Endothelial cell of umbilical vein (primary cell): ENCODE measurements around the gene NEAT1. TPM values are rescaled to one million over a fixed set of nuclear protein-coding genes. Genes with fewer than 3 reads are reported as not detected.

Source experiments
- BruUV-seq: library from RNA; stranded (reverse); fragments of 400-500 nt; replicated peaks from 2 replicates; lab custom pipeline; 2021; lab: Mats Ljungman, UMichigan
- CTCF ChIA-PET: fragments of 300-600, 350-600 bp; sonication (Branson Sonifier 250); formaldehyde crosslinking; loops from one replicate; lab custom pipeline; 2021; ENCODE audit warnings: antibody characterized with exemption, inconsistent platforms; lab: Charles Lee
- POLR2A ChIA-PET: fragments of 300-600, 350-600 bp; sonication (Branson Sonifier 250); formaldehyde crosslinking; loops from one replicate; lab custom pipeline; 2021; ENCODE audit warnings: antibody characterized with exemption, inconsistent platforms; lab: Charles Lee
- DNase-seq: peaks from one replicate; pipeline ENCODE4 v3.0.0-alpha.2; 2011; ENCODE audit warnings: low read depth, low spot score
- FAIRE-seq: peaks from 2 replicates; lab custom pipeline; 2011; peaks lifted over from hg19 to GRCh38; lab: Jason Lieb, UNC
- H2AFZ ChIP-seq: 2 replicates; pipeline ENCODE4 v1.6.0; 2012; ENCODE audit warnings: low read depth, low read length, control low read depth, inconsistent platforms
- H3K27ac ChIP-seq: 2 replicates; pipeline ENCODE4 v1.5.1; 2011; ENCODE audit warnings: low read depth, mild to moderate bottlenecking, control low read depth, low read length, moderate library complexity; ENCODE audit not compliant: insufficient read depth
- H3K27me3 ChIP-seq, 2 experiments: 2 replicates each; pipeline versions ENCODE4 v1.6.0 to v1.6.1; 2011; ENCODE audit warnings: low read length in 2 of 2, mixed read lengths in 1 of 2; ENCODE audit not compliant: control insufficient read depth in 2 of 2, insufficient read depth in 2 of 2
- H3K36me3 ChIP-seq, 2 experiments: 2 replicates in 1 of 2; 3 replicates in 1 of 2; pipeline ENCODE4 v1.5.1; 2011; ENCODE audit warnings: low read length in 2 of 2, mild to moderate bottlenecking in 1 of 2, moderate library complexity in 1 of 2; ENCODE audit not compliant: control insufficient read depth in 2 of 2, insufficient read depth in 2 of 2; ENCODE audit errors: extremely low read depth in 1 of 2
- H3K4me1 ChIP-seq: 3 replicates; pipeline ENCODE4 v1.5.1; 2011; ENCODE audit warnings: mild to moderate bottlenecking, low read length; ENCODE audit not compliant: control insufficient read depth, insufficient read depth; ENCODE audit errors: extremely low read depth
- H3K4me2 ChIP-seq: 2 replicates; pipeline ENCODE4 v1.6.1; 2011; ENCODE audit warnings: low read length, control low read depth, mixed read lengths; ENCODE audit not compliant: insufficient read depth
- H3K4me3 ChIP-seq, 3 experiments: fragments of 200-600 bp in 1 of 3; sonication (generic), shearing (Covaris generic) in 1 of 3; replicated peaks in 1 of 3; 2 replicates each; pipeline ENCODE4 v1.5.1; 2011 to 2016; ENCODE audit warnings: control low read depth in 3 of 3, low read length in 3 of 3, mild to moderate bottlenecking in 2 of 3, inconsistent platforms in 1 of 3, low read depth in 1 of 3, moderate library complexity in 1 of 3; ENCODE audit not compliant: insufficient read depth in 1 of 3
- H3K79me2 ChIP-seq: 2 replicates; pipeline ENCODE4 v1.6.0; 2012; ENCODE audit warnings: low read length, inconsistent platforms; ENCODE audit not compliant: control insufficient read depth, insufficient read depth
- H3K9ac ChIP-seq: replicated peaks from 2 replicates; pipeline ENCODE3; 2011; ENCODE audit warnings: low read length, control low read depth; ENCODE audit not compliant: insufficient read depth; ENCODE audit errors: extremely low read depth
- H3K9me1 ChIP-seq: replicated peaks from 3 replicates; pipeline ENCODE4 v1.6.0; 2011; ENCODE audit warnings: mild to moderate bottlenecking, low read length; ENCODE audit not compliant: control insufficient read depth, insufficient read depth; ENCODE audit errors: extremely low read depth
- H3K9me3 ChIP-seq: replicated peaks from 2 replicates; pipeline ENCODE4 v1.5.1; 2012; ENCODE audit warnings: low read length, inconsistent platforms; ENCODE audit not compliant: control insufficient read depth, insufficient read depth
- H4K20me1 ChIP-seq: replicated peaks from 2 replicates; pipeline ENCODE3; 2011; ENCODE audit warnings: mild to moderate bottlenecking, low read length; ENCODE audit not compliant: control insufficient read depth, insufficient read depth; ENCODE audit errors: extremely low read depth
- EZH2 ChIP-seq: IDR thresholded peaks from 2 replicates; pipeline ENCODE4 v1.6.1; 2012; ENCODE audit warnings: borderline replicate concordance, low read depth, mild to moderate bottlenecking, moderate library complexity, low read length, inconsistent platforms; ENCODE audit not compliant: severe bottlenecking
- FOS ChIP-seq: IDR thresholded peaks from 2 replicates; pipeline ENCODE4 v1.6.1; 2011; ENCODE audit warnings: mild to moderate bottlenecking, low read length, moderate library complexity, borderline replicate concordance; ENCODE audit not compliant: insufficient read depth
- GATA2 ChIP-seq: IDR thresholded peaks from 2 replicates; pipeline ENCODE4 v1.7.0; 2011; ENCODE audit warnings: low read depth, mild to moderate bottlenecking, moderate library complexity, mixed read lengths, low read length; ENCODE audit not compliant: insufficient read length, insufficient read depth
- JUN ChIP-seq: IDR thresholded peaks from 2 replicates; pipeline ENCODE4 v1.6.1; 2011; ENCODE audit warnings: borderline replicate concordance, low read depth; ENCODE audit not compliant: insufficient read length, insufficient read depth
- MYC ChIP-seq: IDR thresholded peaks from one replicate; pipeline ENCODE4 v1.6.1; 2011; ENCODE audit warnings: mild to moderate bottlenecking, low read depth, low read length
- POLR2A ChIP-seq: IDR thresholded peaks from 2 replicates; pipeline ENCODE4 v1.6.1; 2012; ENCODE audit warnings: low read depth, mild to moderate bottlenecking, control low read depth, low read length
- POLR2AphosphoS5 ChIP-seq: IDR thresholded peaks from 2 replicates; pipeline ENCODE4 v1.6.1; 2012; ENCODE audit warnings: low read depth, mild to moderate bottlenecking, control low read depth, low read length, moderate library complexity; ENCODE audit not compliant: insufficient read depth
- dilution Hi-C: fragments of 300-500 bp; cut with MboI; formaldehyde crosslinking; loops from one replicate; pipeline ENCODE4 v1.15.0; 2019; ENCODE audit warnings: low sequenced_read_pairs; ENCODE audit not compliant: extremely low pct_ligation_motif_present
- intact Hi-C: fragments of 100-400 bp; cut with micrococcal nuclease; formaldehyde crosslinking; loops from one replicate; pipeline ENCODE4 v1.10.0; 2022
- polyA plus RNA-seq, 4 experiments: library from polyadenylated mRNA; depleted of rRNA in 3 of 4; stranded (reverse) in 3 of 4; unstranded in 1 of 4; fragments of >200 nt; gene quantifications; 2 replicates each; pipeline versions ENCODE4 v1.2.1 to v1.2.3, GENCODE V29; 2011 to 2012; ENCODE audit warnings: missing spikeins in 1 of 4
- total RNA-seq: library from RNA; stranded (reverse); gene quantifications from 2 replicates; pipeline ENCODE4 v1.2.3, GENCODE V29; 2021
- TF ChIP-seq, protein P1 (sequence below): IDR thresholded peaks from 2 replicates; pipeline ENCODE4 v1.6.1; 2011; ENCODE audit not compliant: insufficient read depth, insufficient read length
- TF ChIP-seq, protein P2 (sequence below), 2 donors: IDR thresholded peaks; 1 replicate in 1 of 2; 2 replicates in 1 of 2; pipeline ENCODE4 v1.5.1; 2011; ENCODE audit warnings: low read length in 2 of 2, mild to moderate bottlenecking in 2 of 2, moderate library complexity in 2 of 2, control low read depth in 1 of 2, inconsistent platforms in 1 of 2, low read depth in 1 of 2; ENCODE audit not compliant: insufficient read depth in 1 of 2; ENCODE audit errors: extremely low read depth in 1 of 2

Gene NEAT1
- total and polyA plus RNA-seq, 2 donors (not counting 3 experiments of a cell fraction or from before 2014, with no cell fraction given): 34.4 to 957 TPM

DNA sequence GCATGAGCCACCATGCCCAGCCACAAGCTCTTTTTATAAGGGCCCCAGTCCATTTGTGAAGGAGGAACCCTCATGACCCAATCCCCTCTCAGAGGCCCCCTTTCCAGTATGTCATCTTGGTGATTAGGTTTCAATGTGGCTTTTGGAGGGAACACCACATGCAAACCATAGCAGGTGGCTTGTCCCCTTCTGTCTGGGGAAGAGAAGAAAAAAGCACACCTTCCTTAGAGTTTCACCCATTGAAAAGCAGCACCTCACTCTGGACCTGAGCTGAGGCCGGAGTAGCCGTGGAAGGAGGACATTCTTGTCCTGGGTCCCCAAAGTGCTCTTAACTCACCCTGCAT lies 25.4 kb downstream of the NEAT1 start:
- Histone ChIP-seq H3K27me3 (no peaks in the 10 kb centered on the region), H3K4me3 (no peak overlapping the region), H3K9me1 (no peaks in the 10 kb centered on the region), H3K79me2 (peaks cover 6% of the 10 kb centered on the region), H3K9me3 (no peaks in the 10 kb centered on the region), H3K27ac (no peak overlapping the region), H3K36me3 (peaks cover 5 to 6% of the 10 kb centered on the region in 2 experiments), H3K9ac (no peak overlapping the region), H4K20me1 (no peaks in the 10 kb centered on the region), H3K4me2 (no peak overlapping the region), H3K4me1 (no peaks in the 10 kb centered on the region), H2AFZ (no peak overlapping the region)
- dilution Hi-C loops (no loop called here), intact Hi-C loops (no loop called here)
- TF ChIP-seq GATA2: no peak
- TF ChIP-seq EZH2: no peak
- TF ChIP-seq FOS: no peak
- TF ChIP-seq, protein P1, sequence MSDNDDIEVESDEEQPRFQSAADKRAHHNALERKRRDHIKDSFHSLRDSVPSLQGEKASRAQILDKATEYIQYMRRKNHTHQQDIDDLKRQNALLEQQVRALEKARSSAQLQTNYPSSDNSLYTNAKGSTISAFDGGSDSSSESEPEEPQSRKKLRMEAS: no peak
- TF ChIP-seq, protein P2, sequence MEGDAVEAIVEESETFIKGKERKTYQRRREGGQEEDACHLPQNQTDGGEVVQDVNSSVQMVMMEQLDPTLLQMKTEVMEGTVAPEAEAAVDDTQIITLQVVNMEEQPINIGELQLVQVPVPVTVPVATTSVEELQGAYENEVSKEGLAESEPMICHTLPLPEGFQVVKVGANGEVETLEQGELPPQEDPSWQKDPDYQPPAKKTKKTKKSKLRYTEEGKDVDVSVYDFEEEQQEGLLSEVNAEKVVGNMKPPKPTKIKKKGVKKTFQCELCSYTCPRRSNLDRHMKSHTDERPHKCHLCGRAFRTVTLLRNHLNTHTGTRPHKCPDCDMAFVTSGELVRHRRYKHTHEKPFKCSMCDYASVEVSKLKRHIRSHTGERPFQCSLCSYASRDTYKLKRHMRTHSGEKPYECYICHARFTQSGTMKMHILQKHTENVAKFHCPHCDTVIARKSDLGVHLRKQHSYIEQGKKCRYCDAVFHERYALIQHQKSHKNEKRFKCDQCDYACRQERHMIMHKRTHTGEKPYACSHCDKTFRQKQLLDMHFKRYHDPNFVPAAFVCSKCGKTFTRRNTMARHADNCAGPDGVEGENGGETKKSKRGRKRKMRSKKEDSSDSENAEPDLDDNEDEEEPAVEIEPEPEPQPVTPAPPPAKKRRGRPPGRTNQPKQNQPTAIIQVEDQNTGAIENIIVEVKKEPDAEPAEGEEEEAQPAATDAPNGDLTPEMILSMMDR (IDR thresholded peaks at IDR 0.05; ENCODE audit: extremely low read depth in 1 of 2, insufficient read depth in 1 of 2, low read depth in 1 of 2, low read length in 2 of 2): no peak
- TF ChIP-seq POLR2AphosphoS5: no peak
- no peak for TF ChIP-seq MYC
- TF ChIP-seq POLR2A: no peak
- TF ChIP-seq JUN: no peak
- DNase-seq: peak; percentile 35
- BruUV-seq: no TSS peak
- no peak for FAIRE-seq
- CTCF ChIA-PET: interaction anchor here (1.6 to 2.8 kb wide), 6 partner anchors 14 to 62 kb away, joined by 3 to 15 read pairs (median 10); no protein-coding TSS in a partner anchor
- POLR2A ChIA-PET: interaction anchor here (0.8 to 6.9 kb wide), 5 partner anchors 23 to 63 kb away, joined by 3 to 70 read pairs (median 8); partner anchors contain the start of gene MALAT1
